Measurements from ENCODE around the gene SPR. TPM values are rescaled to one million over a fixed set of nuclear protein-coding genes. Genes with fewer than 3 reads are reported as not detected.
A peak's percentile ranks its signal among the peaks of the same experiment; 100 is the strongest.

SPR gene
- total RNA-seq, 2 donors from 2014 or later: 13.7 to 15.2 TPM

DNA sequence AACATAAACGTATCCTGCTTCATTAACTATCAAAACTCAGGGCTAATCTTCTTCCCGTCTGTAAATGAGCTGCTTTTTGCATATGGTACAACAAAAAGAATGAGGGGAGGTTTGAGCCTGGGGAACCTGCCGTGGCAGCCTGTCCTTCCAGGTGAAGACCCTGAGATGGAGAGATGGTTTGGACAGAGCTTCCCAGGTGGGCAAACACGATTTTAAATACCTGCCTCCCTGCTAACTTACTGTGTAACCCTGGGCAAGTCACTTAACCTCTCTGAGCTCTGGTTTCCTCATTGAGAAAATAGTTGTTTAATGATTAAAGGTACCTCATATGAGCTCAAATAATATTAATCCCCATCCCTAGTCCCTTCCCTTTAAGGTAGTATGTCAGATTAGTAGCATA lies 39.2 kb downstream of the SPR start:
- Histone ChIP-seq H3K27ac (ENCODE audit: low read depth, low read length) (no peak overlapping the region), H3K27me3 (ENCODE audit: control insufficient read depth, insufficient read depth, low read length, poor library complexity, severe bottlenecking) (peaks cover 100% of the 10 kb centered on the region), H3K4me1 (ENCODE audit: control insufficient read depth, insufficient read depth, low read length) (no peaks in the 10 kb centered on the region), H3K9me3 (ENCODE audit: control insufficient read depth, low read length) (no peaks in the 10 kb centered on the region), H3K36me3 (ENCODE audit: control insufficient read depth, insufficient read depth, low read length) (no peaks in the 10 kb centered on the region), H3K4me3 (ENCODE audit: low read length) (no peak overlapping the region), H3K9ac (ENCODE audit: extremely low read depth, low read length, poor library complexity, severe bottlenecking) (no peak overlapping the region)
- Mint-ChIP-seq H3K27me3 (ENCODE audit: insufficient read depth) (no peaks in the 10 kb centered on the region), H3K9me3 (peaks cover 16% of the 10 kb centered on the region), H3K36me3 (ENCODE audit: low read depth) (no peaks in the 10 kb centered on the region), H3K4me1 (peaks cover 19% of the 10 kb centered on the region), H3K27ac (no peak overlapping the region), H3K4me3 (no peak overlapping the region)
- no peak for DNase-seq
- 20 to 21% methylated on average over 1 to 4 of the region's 4 CpGs for WGBS, 2 experiments (ENCODE audit: insufficient coverage in 1 of 2, insufficient read length in 1 of 2)
- TF ChIP-seq, protein P1, sequence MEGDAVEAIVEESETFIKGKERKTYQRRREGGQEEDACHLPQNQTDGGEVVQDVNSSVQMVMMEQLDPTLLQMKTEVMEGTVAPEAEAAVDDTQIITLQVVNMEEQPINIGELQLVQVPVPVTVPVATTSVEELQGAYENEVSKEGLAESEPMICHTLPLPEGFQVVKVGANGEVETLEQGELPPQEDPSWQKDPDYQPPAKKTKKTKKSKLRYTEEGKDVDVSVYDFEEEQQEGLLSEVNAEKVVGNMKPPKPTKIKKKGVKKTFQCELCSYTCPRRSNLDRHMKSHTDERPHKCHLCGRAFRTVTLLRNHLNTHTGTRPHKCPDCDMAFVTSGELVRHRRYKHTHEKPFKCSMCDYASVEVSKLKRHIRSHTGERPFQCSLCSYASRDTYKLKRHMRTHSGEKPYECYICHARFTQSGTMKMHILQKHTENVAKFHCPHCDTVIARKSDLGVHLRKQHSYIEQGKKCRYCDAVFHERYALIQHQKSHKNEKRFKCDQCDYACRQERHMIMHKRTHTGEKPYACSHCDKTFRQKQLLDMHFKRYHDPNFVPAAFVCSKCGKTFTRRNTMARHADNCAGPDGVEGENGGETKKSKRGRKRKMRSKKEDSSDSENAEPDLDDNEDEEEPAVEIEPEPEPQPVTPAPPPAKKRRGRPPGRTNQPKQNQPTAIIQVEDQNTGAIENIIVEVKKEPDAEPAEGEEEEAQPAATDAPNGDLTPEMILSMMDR (conservative IDR thresholded peaks at IDR 0.05): no peak

DNA sequence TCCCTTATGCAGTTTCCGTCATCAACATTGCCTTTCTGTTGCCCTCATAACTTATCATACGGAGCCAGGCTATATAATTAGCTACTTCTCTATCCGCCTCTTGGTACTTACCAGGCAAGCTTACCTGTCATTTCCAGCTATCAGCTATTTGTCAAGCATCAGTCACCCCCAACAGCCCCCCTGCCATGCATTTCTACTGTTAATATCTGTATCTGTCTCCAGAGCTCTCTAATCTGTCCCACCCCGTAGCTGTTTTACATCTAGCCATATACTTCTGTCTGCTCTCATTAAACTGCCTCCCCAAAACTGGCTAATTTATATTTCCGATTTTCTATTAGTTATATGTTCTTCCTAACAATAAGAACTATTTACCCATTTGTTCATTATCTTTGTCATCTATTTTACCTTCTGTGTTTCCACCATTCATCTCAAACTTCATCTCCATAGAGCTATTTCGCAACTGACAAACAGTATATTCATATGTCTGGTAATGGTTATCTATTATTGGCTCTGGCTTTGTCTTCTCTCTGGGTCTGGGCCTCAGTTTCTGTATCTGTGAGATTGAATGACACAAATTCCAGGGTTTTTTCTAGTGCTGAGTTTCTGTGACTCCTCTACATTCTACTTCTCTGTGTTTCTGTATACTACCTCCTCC lies 39.7 kb downstream of the SPR start:
- 66 to 73% methylated on average over 5 to 6 of the region's 6 CpGs for WGBS, 2 experiments (ENCODE audit: insufficient coverage in 1 of 2, insufficient read length in 1 of 2)
- no peak for DNase-seq

DNA sequence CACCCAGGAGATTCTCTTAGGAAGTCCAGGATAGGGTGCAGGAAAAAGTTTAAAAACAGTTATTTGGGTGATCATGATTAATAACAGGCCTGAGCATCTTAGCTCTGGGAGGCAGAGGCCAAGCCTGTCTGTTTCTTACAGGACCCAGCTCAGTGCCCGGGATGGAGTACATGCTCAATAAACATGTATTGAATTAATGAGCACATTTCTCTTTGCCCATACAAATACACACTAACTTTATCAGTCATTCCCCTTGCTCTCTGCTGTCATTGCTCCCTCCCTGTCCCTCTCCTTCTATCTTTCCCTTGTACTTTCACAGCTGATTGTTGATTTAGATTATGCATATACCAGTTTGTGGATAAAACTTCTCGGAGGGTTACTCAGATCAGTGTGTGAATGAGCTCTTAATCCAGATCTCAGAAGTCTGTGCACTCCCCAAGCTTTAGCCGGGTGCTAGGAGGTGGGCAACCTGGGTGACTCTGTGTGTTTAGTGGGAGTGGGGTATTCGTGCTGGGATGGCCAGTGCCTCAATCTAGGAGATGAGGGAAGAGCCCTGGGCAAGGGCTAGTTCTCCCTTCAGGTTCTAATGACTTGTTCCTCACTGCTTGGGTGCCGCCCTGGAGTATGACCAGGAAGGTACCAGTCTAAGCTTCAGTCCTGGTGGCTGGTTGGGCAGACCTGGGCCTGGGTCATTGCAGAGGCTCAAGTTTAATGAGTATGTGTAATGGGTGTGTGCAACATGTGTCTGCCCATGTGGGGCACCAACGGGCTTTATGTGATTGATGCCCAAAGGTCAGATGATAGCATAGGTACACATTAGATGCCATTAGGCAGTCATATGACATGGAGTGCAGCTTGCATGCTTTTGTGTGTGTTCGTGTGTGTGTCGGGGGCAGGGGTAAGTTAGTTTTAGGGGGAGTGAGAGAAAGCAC lies 40.7 kb downstream of the SPR start:
- peaks cover 19% of the 10 kb centered on the region for H3K4me1 Mint-ChIP-seq
- H3K36me3 Mint-ChIP-seq (ENCODE audit: low read depth): no peaks in the 10 kb centered on the region
- Histone ChIP-seq H3K36me3 (ENCODE audit: control insufficient read depth, insufficient read depth, low read length) (no peaks in the 10 kb centered on the region), H3K27ac (ENCODE audit: low read depth, low read length) (no peak overlapping the region), H3K4me1 (ENCODE audit: control insufficient read depth, insufficient read depth, low read length) (no peaks in the 10 kb centered on the region), H3K27me3 (ENCODE audit: control insufficient read depth, insufficient read depth, low read length, poor library complexity, severe bottlenecking) (peaks cover 100% of the 10 kb centered on the region), H3K9me3 (ENCODE audit: control insufficient read depth, low read length) (no peaks in the 10 kb centered on the region), H3K4me3 (ENCODE audit: low read length) (no peak overlapping the region), H3K9ac (ENCODE audit: extremely low read depth, low read length, poor library complexity, severe bottlenecking) (no peak overlapping the region)
- 81 to 100% methylated on average over 5 to 8 of the region's 8 CpGs for WGBS, 2 experiments (ENCODE audit: insufficient coverage in 1 of 2, insufficient read length in 1 of 2)
- no peak overlapping the region for H3K4me3 Mint-ChIP-seq
- TF ChIP-seq, protein P1 (conservative IDR thresholded peaks at IDR 0.05): no peak
- H3K27ac Mint-ChIP-seq: no peak overlapping the region
- DNase-seq: peak; percentile 14
- H3K9me3 Mint-ChIP-seq: peaks cover 11% of the 10 kb centered on the region
- peaks cover 14% of the 10 kb centered on the region for H3K27me3 Mint-ChIP-seq (ENCODE audit: insufficient read depth)

More for the DNA sequence above, 39.7 kb downstream of the SPR start:
- Histone ChIP-seq H3K27ac (ENCODE audit: low read depth, low read length) (no peak overlapping the region), H3K4me1 (ENCODE audit: control insufficient read depth, insufficient read depth, low read length) (no peaks in the 10 kb centered on the region), H3K4me3 (ENCODE audit: low read length) (no peak overlapping the region), H3K9me3 (ENCODE audit: control insufficient read depth, low read length) (no peaks in the 10 kb centered on the region), H3K27me3 (ENCODE audit: control insufficient read depth, insufficient read depth, low read length, poor library complexity, severe bottlenecking) (peaks cover 100% of the 10 kb centered on the region), H3K36me3 (ENCODE audit: control insufficient read depth, insufficient read depth, low read length) (no peaks in the 10 kb centered on the region), H3K9ac (ENCODE audit: extremely low read depth, low read length, poor library complexity, severe bottlenecking) (no peak overlapping the region)
- peaks cover 19% of the 10 kb centered on the region for H3K4me1 Mint-ChIP-seq
- H3K4me3 Mint-ChIP-seq: no peak overlapping the region
- no peak overlapping the region for H3K27ac Mint-ChIP-seq
- TF ChIP-seq, protein P1 (conservative IDR thresholded peaks at IDR 0.05): no peak
- peaks cover 4% of the 10 kb centered on the region for H3K27me3 Mint-ChIP-seq (ENCODE audit: insufficient read depth)
- peaks cover 16% of the 10 kb centered on the region for H3K9me3 Mint-ChIP-seq
- no peaks in the 10 kb centered on the region for H3K36me3 Mint-ChIP-seq (ENCODE audit: low read depth)
